Measurements from ENCODE around the gene MDFIC.
A peak's percentile ranks its signal among the peaks of the same experiment; 100 is the strongest.

The MDFIC gene

DNA sequence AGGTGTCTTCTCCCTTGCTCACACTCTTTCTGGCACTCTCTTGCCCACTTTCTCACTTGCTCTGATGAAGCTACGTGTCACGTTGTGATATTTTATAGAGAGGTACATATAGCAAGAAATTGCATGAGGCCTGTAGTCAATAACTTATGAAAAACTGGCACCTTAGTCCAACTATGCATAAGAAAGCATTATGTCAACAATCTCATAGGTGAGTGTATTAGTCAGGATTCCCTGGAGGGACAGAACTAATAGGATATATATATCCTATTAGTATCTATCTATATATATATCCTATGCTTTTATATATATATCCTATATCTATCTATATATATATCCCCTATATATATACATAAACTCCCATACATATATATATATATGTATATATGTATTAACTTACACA lies 18.8 kb upstream of the MDFIC start:
- Histone ChIP-seq H3K9ac (ENCODE audit: low read depth, low read length) (no peak overlapping the region), H3K9me3 (ENCODE audit: control insufficient read depth, insufficient read depth, low read length) (no peaks in the 10 kb centered on the region), H3K36me3 (ENCODE audit: control insufficient read depth, insufficient read depth, low read length) (no peaks in the 10 kb centered on the region), H3K4me1 (ENCODE audit: control insufficient read depth, insufficient read depth, low read length) (no peaks in the 10 kb centered on the region), H3K27ac (ENCODE audit: low read depth, low read length) (no peak overlapping the region), H3K4me3 (ENCODE audit: low read depth, low read length) (no peak overlapping the region), H3K27me3 (ENCODE audit: control insufficient read depth, insufficient read depth, low read length) (no peaks in the 10 kb centered on the region)

DNA sequence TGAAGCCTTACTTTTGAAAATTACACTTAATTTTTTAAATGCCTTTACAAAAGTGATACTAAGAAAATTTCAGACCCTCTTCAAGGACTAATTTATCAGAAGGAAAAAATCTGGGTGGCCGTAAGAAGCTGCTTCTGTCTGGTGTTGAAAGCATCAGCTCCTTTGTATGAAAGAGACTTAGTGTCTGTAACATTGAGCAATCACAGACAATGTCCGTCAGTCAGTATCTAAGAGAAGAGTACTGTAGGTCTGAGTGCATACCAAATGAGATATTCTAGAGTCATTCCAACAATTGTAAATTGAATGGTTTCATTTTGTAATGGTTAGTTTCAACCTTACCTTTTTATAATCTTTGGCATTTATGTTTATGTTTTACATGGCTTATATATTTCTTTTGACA lies 11.1 kb upstream of the MDFIC start:
- Histone ChIP-seq H3K27me3 (ENCODE audit: control insufficient read depth, insufficient read depth, low read length) (no peaks in the 10 kb centered on the region), H3K4me1 (ENCODE audit: control insufficient read depth, insufficient read depth, low read length) (no peaks in the 10 kb centered on the region), H3K36me3 (ENCODE audit: control insufficient read depth, insufficient read depth, low read length) (no peaks in the 10 kb centered on the region), H3K9me3 (ENCODE audit: control insufficient read depth, insufficient read depth, low read length) (peaks cover 2% of the 10 kb centered on the region; the same call in 1 of the 2 replicates), H3K9ac (ENCODE audit: low read depth, low read length) (no peak overlapping the region), H3K27ac (ENCODE audit: low read depth, low read length) (no peak overlapping the region), H3K4me3 (ENCODE audit: low read depth, low read length) (no peak overlapping the region)

DNA sequence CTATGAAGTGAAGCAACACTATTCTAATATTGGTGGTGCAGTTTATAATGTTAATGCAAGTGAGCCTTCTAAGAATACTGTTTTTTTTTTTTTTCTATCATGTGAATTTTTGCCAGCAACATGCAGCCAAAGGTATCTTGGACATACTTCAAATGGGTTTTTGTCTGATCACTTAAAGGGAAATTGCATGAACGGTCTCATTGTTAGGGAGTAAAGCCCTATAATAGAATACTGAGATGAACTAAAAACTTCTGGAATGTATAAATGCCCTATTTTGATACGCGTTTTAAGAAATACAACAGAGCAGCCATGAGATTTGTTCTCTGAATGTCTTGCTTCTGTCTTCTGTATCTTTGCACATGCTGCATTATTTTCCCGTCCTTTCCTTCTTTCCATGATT lies 10.5 kb upstream of the MDFIC start:
- Histone ChIP-seq H3K4me1 (ENCODE audit: control insufficient read depth, insufficient read depth, low read length) (no peaks in the 10 kb centered on the region), H3K9me3 (ENCODE audit: control insufficient read depth, insufficient read depth, low read length) (peaks cover 2% of the 10 kb centered on the region; the same call in 1 of the 2 replicates), H3K4me3 (ENCODE audit: low read depth, low read length) (no peak overlapping the region), H3K27me3 (ENCODE audit: control insufficient read depth, insufficient read depth, low read length) (no peaks in the 10 kb centered on the region), H3K9ac (ENCODE audit: low read depth, low read length) (no peak overlapping the region), H3K27ac (ENCODE audit: low read depth, low read length) (no peak overlapping the region), H3K36me3 (ENCODE audit: control insufficient read depth, insufficient read depth, low read length) (no peaks in the 10 kb centered on the region)

DNA sequence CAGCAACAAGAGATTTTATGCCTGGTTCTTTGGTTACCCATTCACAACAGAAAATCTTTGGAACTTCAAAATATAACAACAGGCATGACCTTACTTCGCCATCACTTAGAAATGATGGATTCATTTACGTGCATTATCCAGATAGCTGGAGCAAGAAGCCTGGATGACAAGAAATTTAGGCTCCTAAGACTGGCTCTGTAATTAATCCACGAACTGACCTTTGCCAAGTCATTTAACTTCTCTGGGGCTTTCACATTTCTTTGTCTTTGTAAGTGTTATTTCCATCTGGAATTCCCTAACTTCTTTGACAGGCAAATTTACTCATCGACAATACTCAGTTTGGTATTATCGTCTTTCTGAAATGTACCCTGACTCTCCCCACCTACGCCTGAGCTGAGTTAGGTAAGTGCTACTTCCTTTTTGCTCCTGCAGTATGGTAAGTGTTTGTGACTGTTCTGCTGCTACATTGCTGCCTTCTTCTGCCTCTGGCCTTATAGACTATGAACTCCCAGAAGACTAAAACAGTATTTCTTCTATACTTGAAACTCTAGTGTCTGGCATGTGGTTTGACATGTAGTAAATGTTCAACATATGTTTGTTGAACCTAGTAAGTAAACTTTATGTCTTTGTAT lies 5.5 kb upstream of the MDFIC start:
- no peaks in the 10 kb centered on the region for H3K4me1 ChIP-seq (ENCODE audit: control insufficient read depth, insufficient read depth, low read length)
- H3K27me3 ChIP-seq (ENCODE audit: control insufficient read depth, insufficient read depth, low read length): peaks cover 5% of the 10 kb centered on the region; the same call in 1 of the 2 replicates
- H3K27ac ChIP-seq (ENCODE audit: low read depth, low read length): no peak overlapping the region
- no peaks in the 10 kb centered on the region for H3K36me3 ChIP-seq (ENCODE audit: control insufficient read depth, insufficient read depth, low read length)
- no peak overlapping the region for H3K4me3 ChIP-seq (ENCODE audit: low read depth, low read length)
- no peak overlapping the region for H3K9ac ChIP-seq (ENCODE audit: low read depth, low read length)
- no peaks in the 10 kb centered on the region for H3K9me3 ChIP-seq (ENCODE audit: control insufficient read depth, insufficient read depth, low read length)

DNA sequence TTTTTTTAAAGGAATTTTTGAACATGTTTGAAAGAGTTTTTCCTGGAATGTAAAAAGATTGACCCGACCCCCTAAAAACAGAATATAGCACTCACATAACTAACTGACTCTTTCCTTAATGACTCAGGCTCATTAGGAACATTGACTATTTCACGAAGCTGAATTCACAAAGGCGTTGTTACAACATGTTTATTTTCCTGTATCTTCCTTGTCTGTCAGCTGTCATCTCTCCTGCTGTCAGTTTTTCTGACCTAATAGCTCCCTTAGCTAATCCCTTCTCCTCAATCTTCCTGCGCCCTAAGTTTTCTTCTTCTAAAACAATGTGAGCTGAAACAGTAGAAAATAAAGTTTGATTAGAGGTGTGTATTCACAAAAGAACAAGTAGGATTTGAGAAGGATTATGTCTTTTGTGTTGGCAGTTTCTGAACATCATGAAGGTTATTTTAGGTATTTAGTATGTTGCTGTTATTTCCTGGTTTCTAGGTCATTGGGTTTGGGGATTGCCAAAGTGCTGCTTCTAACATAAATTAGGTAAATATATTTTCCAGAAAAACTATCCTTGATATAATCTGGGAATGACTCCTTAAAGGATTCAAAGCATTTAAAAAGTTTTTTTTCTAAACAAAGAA lies 4.6 kb upstream of the MDFIC start:
- H3K9me3 ChIP-seq (ENCODE audit: control insufficient read depth, insufficient read depth, low read length): no peaks in the 10 kb centered on the region
- peaks cover 10% of the 10 kb centered on the region; the same call in 1 of the 2 replicates for H3K27me3 ChIP-seq (ENCODE audit: control insufficient read depth, insufficient read depth, low read length)
- no peaks in the 10 kb centered on the region for H3K36me3 ChIP-seq (ENCODE audit: control insufficient read depth, insufficient read depth, low read length)
- no peak overlapping the region for H3K9ac ChIP-seq (ENCODE audit: low read depth, low read length)
- no peak overlapping the region for H3K27ac ChIP-seq (ENCODE audit: low read depth, low read length)
- no peak overlapping the region for H3K4me3 ChIP-seq (ENCODE audit: low read depth, low read length)
- H3K4me1 ChIP-seq (ENCODE audit: control insufficient read depth, insufficient read depth, low read length): no peaks in the 10 kb centered on the region

DNA sequence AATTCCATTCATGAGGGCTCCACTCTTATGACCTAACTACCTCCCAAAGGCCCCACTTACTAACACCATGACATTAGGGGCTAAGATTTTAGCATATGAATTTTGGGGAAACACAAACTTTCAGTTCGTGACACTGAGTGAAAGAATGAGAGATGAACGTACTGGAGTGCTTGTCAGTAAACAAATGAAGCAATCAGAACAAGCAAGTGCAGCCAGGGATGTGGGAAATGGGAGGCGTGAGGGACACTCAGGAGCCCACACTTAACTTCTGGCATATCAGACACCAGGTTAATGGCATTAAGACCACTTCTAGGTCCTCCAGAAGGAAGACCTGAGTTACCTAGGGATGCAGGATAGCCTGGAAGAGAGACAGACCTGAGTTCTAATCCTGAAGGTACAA lies 2.3 kb upstream of the MDFIC start:
- Histone ChIP-seq H3K9ac (ENCODE audit: low read depth, low read length) (no peak overlapping the region), H3K36me3 (ENCODE audit: control insufficient read depth, insufficient read depth, low read length) (no peaks in the 10 kb centered on the region), H3K9me3 (ENCODE audit: control insufficient read depth, insufficient read depth, low read length) (no peaks in the 10 kb centered on the region), H3K27ac (ENCODE audit: low read depth, low read length) (no peak overlapping the region), H3K4me1 (ENCODE audit: control insufficient read depth, insufficient read depth, low read length) (peaks cover 9% of the 10 kb centered on the region), H3K27me3 (ENCODE audit: control insufficient read depth, insufficient read depth, low read length) (peaks cover 25% of the 10 kb centered on the region), H3K4me3 (ENCODE audit: low read depth, low read length) (no peak overlapping the region)

DNA sequence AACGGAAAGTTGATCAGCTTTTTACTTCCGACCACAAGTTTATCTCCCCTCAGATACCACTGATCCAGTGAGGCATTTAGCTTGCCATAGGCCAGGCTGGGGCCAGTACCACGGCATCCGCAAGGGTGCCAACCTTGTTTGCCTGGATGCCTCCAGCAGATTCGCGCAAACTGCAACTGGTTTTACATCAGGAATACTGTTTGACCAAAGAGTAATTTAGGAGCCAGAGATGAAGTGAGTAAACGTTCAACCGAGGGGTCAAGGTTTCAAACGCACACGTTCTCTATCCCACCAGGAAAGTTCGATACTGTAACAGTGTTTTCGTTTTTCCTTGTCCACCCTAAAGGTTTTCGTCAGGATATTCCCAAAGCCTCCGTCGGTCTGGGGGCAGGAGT lies 266 bp upstream of the MDFIC start:
- Histone ChIP-seq H3K4me3 (ENCODE audit: low read depth, low read length) (peak overlapping the region; percentile 76), H3K27me3 (ENCODE audit: control insufficient read depth, insufficient read depth, low read length) (peaks cover 25% of the 10 kb centered on the region), H3K27ac (ENCODE audit: low read depth, low read length) (peak overlapping the region; percentile 76), H3K4me1 (ENCODE audit: control insufficient read depth, insufficient read depth, low read length) (peaks cover 9% of the 10 kb centered on the region), H3K9me3 (ENCODE audit: control insufficient read depth, insufficient read depth, low read length) (no peaks in the 10 kb centered on the region), H3K9ac (ENCODE audit: low read depth, low read length) (0 out of 2 replicates have a peak overlapping the region, but pooled peaks have one; percentile 69), H3K36me3 (ENCODE audit: control insufficient read depth, insufficient read depth, low read length) (no peaks in the 10 kb centered on the region)

DNA sequence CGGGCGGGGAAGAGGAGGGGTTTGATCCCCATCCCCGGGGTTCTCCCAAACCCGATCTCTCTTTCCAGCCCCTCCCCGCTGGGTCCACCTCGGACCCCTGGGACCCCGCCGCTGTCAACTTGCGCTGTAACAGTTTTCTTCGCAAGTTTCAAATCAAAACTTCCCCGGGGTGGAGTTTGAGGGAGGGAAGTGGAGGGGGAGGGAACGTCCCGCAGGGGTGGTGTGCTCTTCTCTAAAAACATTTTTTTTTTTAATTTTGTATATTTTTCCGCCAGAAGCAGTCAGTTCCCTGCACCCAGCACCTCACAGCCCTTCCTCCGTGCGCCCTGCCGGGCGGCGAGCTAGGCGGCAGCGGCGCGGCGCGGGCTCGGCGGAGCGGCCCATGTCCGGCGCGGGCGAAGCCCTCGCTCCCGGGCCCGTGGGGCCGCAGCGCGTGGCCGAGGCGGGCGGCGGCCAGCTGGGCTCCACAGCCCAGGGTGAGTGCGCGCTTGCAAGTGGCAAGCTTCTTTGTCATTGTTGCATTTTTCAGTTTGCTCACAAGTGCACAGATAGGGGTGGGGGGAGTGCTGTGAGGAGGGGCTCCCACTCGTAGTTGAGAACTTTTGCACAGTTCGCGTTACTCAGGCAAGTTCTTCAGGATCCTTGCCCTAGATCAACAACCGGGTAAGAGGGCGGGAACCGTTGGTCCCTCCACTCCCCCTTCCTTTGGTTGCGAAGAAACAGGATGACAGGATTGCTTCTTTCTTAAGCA lies 933 bp downstream of the MDFIC start:
- Histone ChIP-seq H3K9me3 (ENCODE audit: control insufficient read depth, insufficient read depth, low read length) (no peaks in the 10 kb centered on the region), H3K27me3 (ENCODE audit: control insufficient read depth, insufficient read depth, low read length) (peaks cover 25% of the 10 kb centered on the region), H3K27ac (ENCODE audit: low read depth, low read length) (peak overlapping the region; percentile 76), H3K36me3 (ENCODE audit: control insufficient read depth, insufficient read depth, low read length) (no peaks in the 10 kb centered on the region), H3K9ac (ENCODE audit: low read depth, low read length) (peak overlapping the region; percentile 69), H3K4me3 (ENCODE audit: low read depth, low read length) (peak overlapping the region; percentile 76), H3K4me1 (ENCODE audit: control insufficient read depth, insufficient read depth, low read length) (peaks cover 15% of the 10 kb centered on the region)

DNA sequence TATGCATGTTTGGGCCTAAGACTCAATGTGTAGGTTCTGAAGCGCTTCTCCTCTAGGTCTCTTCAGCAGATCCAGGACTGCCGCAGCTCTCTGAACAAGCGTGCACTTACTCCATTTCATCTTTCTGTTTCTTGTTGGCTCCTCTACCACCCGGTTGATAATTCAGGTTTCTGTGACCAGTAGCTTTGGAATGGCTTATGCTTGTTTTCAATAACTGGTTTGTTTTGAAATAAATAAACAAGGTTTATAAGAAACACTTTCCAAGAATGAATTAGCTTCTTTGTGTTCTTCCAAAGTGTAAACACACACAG lies 1.5 kb downstream of the MDFIC start:
- peak overlapping the region; percentile 76 for H3K4me3 ChIP-seq (ENCODE audit: low read depth, low read length)
- peak overlapping the region; percentile 52 for H3K27ac ChIP-seq (ENCODE audit: low read depth, low read length)
- no peak overlapping the region for H3K9ac ChIP-seq (ENCODE audit: low read depth, low read length)
- H3K36me3 ChIP-seq (ENCODE audit: control insufficient read depth, insufficient read depth, low read length): no peaks in the 10 kb centered on the region
- H3K9me3 ChIP-seq (ENCODE audit: control insufficient read depth, insufficient read depth, low read length): no peaks in the 10 kb centered on the region
- H3K27me3 ChIP-seq (ENCODE audit: control insufficient read depth, insufficient read depth, low read length): peaks cover 25% of the 10 kb centered on the region
- H3K4me1 ChIP-seq (ENCODE audit: control insufficient read depth, insufficient read depth, low read length): peaks cover 16% of the 10 kb centered on the region

DNA sequence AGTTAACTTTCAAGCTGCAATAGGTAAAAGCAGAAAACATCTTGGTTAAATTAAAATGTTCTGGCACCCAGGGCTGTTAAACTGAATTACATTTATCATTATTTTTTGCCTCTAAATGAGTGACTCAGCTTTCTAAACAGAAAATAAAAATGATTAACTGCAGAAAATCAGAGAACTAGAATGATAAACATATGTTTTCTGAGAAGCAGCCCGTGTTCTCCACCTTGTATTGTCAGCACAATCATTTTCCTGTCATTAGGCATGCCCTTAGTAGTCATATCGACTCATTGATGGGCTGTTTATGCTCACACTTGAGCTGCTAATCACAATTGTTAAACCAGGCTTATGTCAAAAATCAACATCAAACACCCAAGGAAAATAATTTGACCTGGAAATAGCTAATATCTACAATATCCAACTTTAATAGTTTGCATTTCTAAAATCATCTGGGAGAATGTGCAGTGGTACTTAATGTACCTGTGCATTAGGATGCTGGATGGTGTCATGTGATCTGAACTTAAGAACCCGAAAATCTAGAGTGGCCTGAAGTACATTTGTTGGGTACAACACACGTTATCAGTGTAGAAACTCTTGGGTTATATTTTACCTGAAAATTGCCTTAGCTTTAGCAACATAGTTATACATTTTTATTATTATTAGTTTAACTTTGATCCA lies 2.3 kb downstream of the MDFIC start:
- Histone ChIP-seq H3K27ac (ENCODE audit: low read depth, low read length) (no peak overlapping the region), H3K9me3 (ENCODE audit: control insufficient read depth, insufficient read depth, low read length) (no peaks in the 10 kb centered on the region), H3K36me3 (ENCODE audit: control insufficient read depth, insufficient read depth, low read length) (no peaks in the 10 kb centered on the region), H3K4me1 (ENCODE audit: control insufficient read depth, insufficient read depth, low read length) (peaks cover 20% of the 10 kb centered on the region), H3K27me3 (ENCODE audit: control insufficient read depth, insufficient read depth, low read length) (peaks cover 25% of the 10 kb centered on the region), H3K4me3 (ENCODE audit: low read depth, low read length) (no peak overlapping the region), H3K9ac (ENCODE audit: low read depth, low read length) (no peak overlapping the region)

DNA sequence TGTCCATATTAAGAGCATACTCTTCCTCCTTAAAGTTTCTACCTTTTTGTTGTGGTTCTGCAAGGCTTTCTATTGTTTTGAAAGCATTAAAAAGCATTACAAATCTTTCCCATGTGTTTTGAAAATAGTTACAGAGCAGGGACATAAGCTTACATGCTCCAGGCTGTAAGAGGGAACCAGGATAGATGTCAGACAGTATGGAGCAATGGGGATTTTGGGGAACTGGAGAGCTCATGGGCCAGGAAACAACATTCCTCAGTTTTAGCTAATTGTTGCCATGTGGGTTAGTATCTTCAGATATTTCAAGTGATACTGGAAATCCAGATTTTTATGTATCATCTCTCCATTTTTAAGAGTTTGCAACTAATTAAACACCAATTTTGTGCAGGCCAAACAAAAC lies 3.5 kb downstream of the MDFIC start:
- Histone ChIP-seq H3K36me3 (ENCODE audit: control insufficient read depth, insufficient read depth, low read length) (no peaks in the 10 kb centered on the region), H3K9me3 (ENCODE audit: control insufficient read depth, insufficient read depth, low read length) (no peaks in the 10 kb centered on the region), H3K27me3 (ENCODE audit: control insufficient read depth, insufficient read depth, low read length) (peaks cover 25% of the 10 kb centered on the region), H3K4me3 (ENCODE audit: low read depth, low read length) (no peak overlapping the region), H3K27ac (ENCODE audit: low read depth, low read length) (no peak overlapping the region), H3K9ac (ENCODE audit: low read depth, low read length) (no peak overlapping the region), H3K4me1 (ENCODE audit: control insufficient read depth, insufficient read depth, low read length) (peaks cover 30% of the 10 kb centered on the region)

Measured in HUES48 (cell line).